H9 (cell line): ENCODE data around the gene CDC16. TPM values are rescaled to one million over a fixed set of nuclear protein-coding genes. Genes with fewer than 3 reads are reported as not detected.

Source experiments
- DNase-seq: peaks from one replicate; pipeline ENCODE4 v3.0.0-alpha.2; 2017
- H2AFZ ChIP-seq: one replicate; pipeline ENCODE4 v1.6.1; 2013; ENCODE audit warnings: mild to moderate bottlenecking, low read length, control low read depth, moderate library complexity
- H2AK5ac ChIP-seq: 2 replicates; pipeline ENCODE4 v1.6.1; 2013; ENCODE audit warnings: low read length, control low read depth, mixed read lengths; ENCODE audit not compliant: insufficient read length
- H2BK120ac ChIP-seq: one replicate; pipeline ENCODE4 v1.6.1; 2013; ENCODE audit warnings: low read depth, mild to moderate bottlenecking, low read length, control low read depth, inconsistent platforms; ENCODE audit not compliant: poor library complexity, severe bottlenecking
- H2BK12ac ChIP-seq: 2 replicates; pipeline ENCODE4 v1.6.1; 2013; ENCODE audit warnings: low read length, control low read depth, mixed read lengths, low read depth; ENCODE audit not compliant: insufficient read length
- H2BK15ac ChIP-seq: 2 replicates; pipeline ENCODE4 v1.6.1; 2013; ENCODE audit warnings: low read depth, low read length, control low read depth
- H2BK20ac ChIP-seq: one replicate; pipeline ENCODE4 v1.6.1; 2013; ENCODE audit warnings: low read depth, mild to moderate bottlenecking, low read length, control low read depth, inconsistent platforms; ENCODE audit not compliant: poor library complexity, severe bottlenecking
- H2BK5ac ChIP-seq: 2 replicates; pipeline ENCODE4 v1.6.1; 2013; ENCODE audit warnings: low read length, control low read depth, mixed read lengths; ENCODE audit not compliant: insufficient read length
- H3K14ac ChIP-seq: 2 replicates; pipeline ENCODE4 v1.6.1; 2013; ENCODE audit warnings: low read length, control low read depth; ENCODE audit not compliant: insufficient read depth
- H3K18ac ChIP-seq: 2 replicates; pipeline ENCODE4 v1.6.1; 2013; ENCODE audit warnings: low read depth, mild to moderate bottlenecking, mixed read lengths, low read length, control low read depth; ENCODE audit not compliant: insufficient read length
- H3K23ac ChIP-seq: 2 replicates; pipeline ENCODE4 v1.6.1; 2013; ENCODE audit warnings: low read length, control low read depth, mixed read lengths, low read depth; ENCODE audit not compliant: insufficient read length
- H3K23me2 ChIP-seq: 2 replicates; pipeline ENCODE4 v1.6.1; 2013; ENCODE audit warnings: low read depth, mild to moderate bottlenecking, mixed read lengths, low read length, control low read depth; ENCODE audit not compliant: insufficient read length, poor library complexity, severe bottlenecking
- H3K27ac ChIP-seq: 2 replicates; pipeline ENCODE4 v1.5.1; 2013; ENCODE audit warnings: low read length, control low read depth, mixed read lengths, low read depth; ENCODE audit not compliant: insufficient read length
- H3K27me3 ChIP-seq: 2 replicates; pipeline ENCODE4 v1.6.1; 2013; ENCODE audit warnings: low read length, control low read depth, inconsistent platforms; ENCODE audit not compliant: insufficient read depth
- H3K4ac ChIP-seq: 2 replicates; pipeline ENCODE4 v1.6.1; 2013; ENCODE audit warnings: low read depth, mild to moderate bottlenecking, control low read depth, inconsistent platforms, low read length, moderate library complexity
- H3K4me1 ChIP-seq: 2 replicates; pipeline ENCODE4 v1.6.1; 2013; ENCODE audit warnings: low read length, control low read depth, inconsistent platforms; ENCODE audit not compliant: insufficient read depth
- H3K4me2 ChIP-seq: 2 replicates; pipeline ENCODE4 v1.6.1; 2013; ENCODE audit warnings: low read length, control low read depth, mixed read lengths; ENCODE audit not compliant: insufficient read length, insufficient read depth
- H3K56ac ChIP-seq: 2 replicates; pipeline ENCODE4 v1.6.1; 2013; ENCODE audit warnings: low read depth, mild to moderate bottlenecking, mixed read lengths, low read length, control low read depth; ENCODE audit not compliant: insufficient read length
- H3K79me1 ChIP-seq: 2 replicates; pipeline ENCODE4 v1.6.1; 2013; ENCODE audit warnings: low read depth, mild to moderate bottlenecking, moderate library complexity, low read length, control low read depth, inconsistent platforms; ENCODE audit not compliant: insufficient read depth, poor library complexity, severe bottlenecking
- H3K79me2 ChIP-seq: 2 replicates; pipeline ENCODE4 v1.6.1; 2013; ENCODE audit warnings: low read length, control low read depth, inconsistent platforms; ENCODE audit not compliant: insufficient read depth
- H3K9ac ChIP-seq: 2 replicates; pipeline ENCODE4 v1.6.1; 2013; ENCODE audit warnings: low read length, control low read depth, mixed read lengths; ENCODE audit not compliant: insufficient read length; ENCODE audit errors: extremely low read depth
- H3K9me3 ChIP-seq: one replicate; pipeline ENCODE4 v1.6.1; 2013; ENCODE audit warnings: low read depth, low read length, inconsistent platforms; ENCODE audit not compliant: control insufficient read depth
- H3T11ph ChIP-seq: one replicate; pipeline ENCODE4 v1.6.1; 2013; ENCODE audit warnings: mild to moderate bottlenecking, low read length, control low read depth, inconsistent platforms
- H4K20me1 ChIP-seq: one replicate; pipeline ENCODE4 v1.6.1; 2013; ENCODE audit not compliant: control insufficient read depth, insufficient read length, insufficient read depth
- H4K5ac ChIP-seq: 2 replicates; pipeline ENCODE4 v1.6.1; 2013; ENCODE audit warnings: low read depth, mild to moderate bottlenecking, mixed read lengths, low read length, control low read depth; ENCODE audit not compliant: insufficient read length
- H4K8ac ChIP-seq: replicated peaks from 2 replicates; pipeline ENCODE4 v1.6.1; 2013; ENCODE audit warnings: low read length, control low read depth, mixed read lengths, low read depth; ENCODE audit not compliant: insufficient read length
- H4K91ac ChIP-seq: 2 replicates; pipeline ENCODE4 v1.6.1; 2013; ENCODE audit warnings: low read depth, mild to moderate bottlenecking, moderate library complexity, mixed read lengths, low read length, control low read depth; ENCODE audit not compliant: insufficient read length
- H3K27ac Mint-ChIP-seq, 3 experiments: 2 replicates in 2 of 3; 3 replicates in 1 of 3; pipeline ENCODE4 v1.8.0; 2020 to 2021; ENCODE audit warnings: mixed read lengths in 3 of 3, mild to moderate bottlenecking in 1 of 3, moderate library complexity in 1 of 3
- H3K27me3 Mint-ChIP-seq: 2 replicates; pipeline ENCODE4 v1.8.0; 2021; ENCODE audit warnings: low read depth, mild to moderate bottlenecking, moderate library complexity, mixed read lengths
- H3K36me3 Mint-ChIP-seq, 3 experiments: 2 replicates in 2 of 3; 3 replicates in 1 of 3; pipeline ENCODE4 v1.8.0; 2020 to 2021; ENCODE audit warnings: low read depth in 3 of 3, mixed read lengths in 3 of 3; ENCODE audit not compliant: insufficient read depth in 1 of 3
- H3K4me1 Mint-ChIP-seq, 2 experiments: 2 replicates each; pipeline ENCODE4 v1.8.0; 2020; ENCODE audit warnings: mixed read lengths in 2 of 2
- H3K4me3 Mint-ChIP-seq, 2 experiments: 2 replicates in 1 of 2; 3 replicates in 1 of 2; pipeline ENCODE4 v1.8.0; 2020 to 2021; ENCODE audit warnings: mild to moderate bottlenecking in 2 of 2, mixed read lengths in 2 of 2, moderate library complexity in 1 of 2
- H3K9me3 Mint-ChIP-seq, 2 experiments: 2 replicates in 1 of 2; 3 replicates in 1 of 2; pipeline ENCODE4 v1.8.0; 2020; ENCODE audit warnings: mild to moderate bottlenecking in 2 of 2, mixed read lengths in 2 of 2, moderate library complexity in 1 of 2
- WGBS: extraction: QIAGEN DNeasy Blood & Tissue Kit; methylation state at CpG from one replicate; pipeline ENCODE4 v1.1.7; 2013; ENCODE audit warnings: missing lambda C conversion rate, low lambda C conversion rate, mixed read lengths; ENCODE audit not compliant: insufficient read length; ENCODE audit errors: extremely low coverage; 5-methylcytosine and 5-hydroxymethylcytosine counted together
- total RNA-seq: library from RNA; stranded (reverse); gene quantifications from 2 replicates; pipeline ENCODE4 v1.2.1, GENCODE V29; 2021
- TF ChIP-seq, protein P1 (sequence below): fragments of 200-600 bp; sonication (generic); conservative IDR thresholded peaks from 3 replicates; pipeline ENCODE4 v1.8.0; 2021; ENCODE audit warnings: antibody characterized with exemption, mild to moderate bottlenecking

Gene CDC16
- total RNA-seq, 1 experiment from 2014 or later, result 91.9 TPM

DNA sequence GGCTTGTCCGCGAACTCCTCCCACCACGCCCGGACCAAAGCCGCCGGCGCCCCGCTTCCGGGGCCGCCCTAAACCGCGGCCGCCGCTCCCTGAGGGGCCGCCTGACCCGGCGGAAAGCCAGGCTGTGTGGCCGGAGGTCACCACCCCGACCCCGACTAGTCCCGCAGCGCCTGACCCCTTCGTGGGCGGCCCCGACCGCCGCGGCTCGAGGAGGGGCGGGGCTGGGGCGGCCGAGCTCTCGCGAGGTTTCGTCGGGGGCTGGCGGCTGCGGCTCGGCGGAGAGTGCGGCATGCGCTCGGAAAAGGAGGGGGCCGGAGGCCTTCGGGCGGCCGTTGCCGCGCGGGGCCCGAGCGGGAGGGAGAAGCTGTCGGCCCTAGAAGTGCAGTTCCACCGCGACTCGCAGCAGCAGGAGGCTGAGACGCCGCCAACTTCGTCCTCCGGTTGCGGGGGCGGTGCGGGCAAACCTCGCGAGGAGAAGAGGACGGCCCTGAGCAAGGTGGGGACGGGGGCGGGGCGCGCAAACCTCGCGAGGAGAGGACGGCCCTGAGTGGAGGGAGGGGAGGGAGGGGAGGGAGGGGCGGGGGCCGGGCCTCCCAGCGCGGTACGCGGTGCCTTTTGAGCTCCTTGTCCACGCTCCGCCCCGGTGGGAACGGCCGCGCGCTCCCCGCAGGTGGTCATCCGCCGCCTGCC lies 46.8 kb downstream of the CDC16 start, which contains the start of gene UPF3A:
Gene UPF3A, plus strand, starts transcription at position 251 of the 690 bp plus-strand sequence. Its CDS starts 39 bp downstream, at position 290.
- Mint-ChIP-seq H3K4me1 (peaks cover 13 to 18% of the 10 kb centered on the region in 2 experiments), H3K4me3 (peak within 1 kb of the TSS; percentile 86 to 91), H3K36me3 (peaks cover 15 to 50% (median 31%) of the 10 kb centered on the region in 3 experiments), H3K27me3 (no peaks in the 10 kb centered on the region; the same call in 1 of the 2 replicates), H3K27ac (peak within 1 kb of the TSS; percentile 97 to 98 (median 97)), H3K9me3 (no peaks in the 10 kb centered on the region)
- Histone ChIP-seq H3K23ac (no peak within 1 kb of the TSS), H2AK5ac (no peak within 1 kb of the TSS), H3K79me2 (peaks cover 4% of the 10 kb centered on the region; the same call in 1 of the 2 replicates), H3K4ac (no peak within 1 kb of the TSS), H2BK20ac (no peak within 1 kb of the TSS), H3K4me1 (peaks cover 3% of the 10 kb centered on the region), H2BK120ac (no peak within 1 kb of the TSS), H3K9me3 (no peaks in the 10 kb centered on the region), H3K23me2 (no peaks in the 10 kb centered on the region), H2BK15ac (no peak within 1 kb of the TSS), H4K20me1 (no peaks in the 10 kb centered on the region), H2AFZ (no peak within 1 kb of the TSS), H4K5ac (no peak within 1 kb of the TSS), H3T11ph (no peak within 1 kb of the TSS), H2BK5ac (no peak within 1 kb of the TSS), H3K27ac (peak within 1 kb of the TSS; percentile 56), H4K8ac (no peak within 1 kb of the TSS), H3K14ac (peak within 1 kb of the TSS; percentile 99), H3K18ac (peak within 1 kb of the TSS; percentile 100), H3K27me3 (no peaks in the 10 kb centered on the region), H3K4me2 (peak within 1 kb of the TSS; percentile 83), H3K56ac (no peak within 1 kb of the TSS), H3K9ac (peak within 1 kb of the TSS; percentile 98), H2BK12ac (no peak within 1 kb of the TSS), H3K79me1 (no peaks in the 10 kb centered on the region), H4K91ac (no peak within 1 kb of the TSS)
- peak; percentile 96 for DNase-seq
- no CpG with 5 or more reads among the region's 89 CpGs for WGBS
- TF ChIP-seq, protein P1, sequence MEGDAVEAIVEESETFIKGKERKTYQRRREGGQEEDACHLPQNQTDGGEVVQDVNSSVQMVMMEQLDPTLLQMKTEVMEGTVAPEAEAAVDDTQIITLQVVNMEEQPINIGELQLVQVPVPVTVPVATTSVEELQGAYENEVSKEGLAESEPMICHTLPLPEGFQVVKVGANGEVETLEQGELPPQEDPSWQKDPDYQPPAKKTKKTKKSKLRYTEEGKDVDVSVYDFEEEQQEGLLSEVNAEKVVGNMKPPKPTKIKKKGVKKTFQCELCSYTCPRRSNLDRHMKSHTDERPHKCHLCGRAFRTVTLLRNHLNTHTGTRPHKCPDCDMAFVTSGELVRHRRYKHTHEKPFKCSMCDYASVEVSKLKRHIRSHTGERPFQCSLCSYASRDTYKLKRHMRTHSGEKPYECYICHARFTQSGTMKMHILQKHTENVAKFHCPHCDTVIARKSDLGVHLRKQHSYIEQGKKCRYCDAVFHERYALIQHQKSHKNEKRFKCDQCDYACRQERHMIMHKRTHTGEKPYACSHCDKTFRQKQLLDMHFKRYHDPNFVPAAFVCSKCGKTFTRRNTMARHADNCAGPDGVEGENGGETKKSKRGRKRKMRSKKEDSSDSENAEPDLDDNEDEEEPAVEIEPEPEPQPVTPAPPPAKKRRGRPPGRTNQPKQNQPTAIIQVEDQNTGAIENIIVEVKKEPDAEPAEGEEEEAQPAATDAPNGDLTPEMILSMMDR, result no peak
